Ishikawa (cell line): ENCODE measurements around the gene FKBP2.

Experiments
- CEBPB ChIP-seq: IDR thresholded peaks from 2 replicates; pipeline ENCODE4 v1.6.1; 2012
- CREB1 ChIP-seq: IDR thresholded peaks from 2 replicates; pipeline ENCODE4 v1.6.1; 2012; ENCODE audit warnings: low read depth
- EGR1 ChIP-seq: IDR thresholded peaks from 2 replicates; pipeline ENCODE4 v1.6.1; 2012
- EP300 ChIP-seq: IDR thresholded peaks from 2 replicates; pipeline ENCODE4 v1.6.1; 2012; ENCODE audit warnings: borderline replicate concordance
- FOXM1 ChIP-seq: IDR thresholded peaks from 2 replicates; pipeline ENCODE4 v1.6.1; 2012; ENCODE audit warnings: low read depth, borderline replicate concordance
- MAX ChIP-seq: IDR thresholded peaks from 2 replicates; pipeline ENCODE4 v1.6.1; 2012
- NFIC ChIP-seq: IDR thresholded peaks from 2 replicates; pipeline ENCODE4 v1.6.1; 2012
- RAD21 ChIP-seq: IDR thresholded peaks from 2 replicates; pipeline ENCODE4 v1.6.1; 2012; ENCODE audit warnings: low read depth
- REST ChIP-seq: IDR thresholded peaks from 2 replicates; pipeline ENCODE4 v1.6.1; 2012; ENCODE audit warnings: low read depth, mild to moderate bottlenecking
- TAF1 ChIP-seq: IDR thresholded peaks from 2 replicates; pipeline ENCODE4 v1.6.1; 2012; ENCODE audit warnings: low read depth, mild to moderate bottlenecking
- TCF12 ChIP-seq: IDR thresholded peaks from 2 replicates; pipeline ENCODE4 v1.6.1; 2012; ENCODE audit warnings: low read depth
- TEAD4 ChIP-seq: IDR thresholded peaks from 2 replicates; pipeline ENCODE4 v1.6.1; 2012
- USF1 ChIP-seq: IDR thresholded peaks from 2 replicates; pipeline ENCODE4 v1.6.1; 2012
- YY1 ChIP-seq: IDR thresholded peaks from 2 replicates; pipeline ENCODE4 v1.6.1; 2012; ENCODE audit warnings: low read depth
- ZBTB7A ChIP-seq: IDR thresholded peaks from 2 replicates; pipeline ENCODE4 v1.6.1; 2012; ENCODE audit warnings: low read depth

Gene FKBP2

DNA sequence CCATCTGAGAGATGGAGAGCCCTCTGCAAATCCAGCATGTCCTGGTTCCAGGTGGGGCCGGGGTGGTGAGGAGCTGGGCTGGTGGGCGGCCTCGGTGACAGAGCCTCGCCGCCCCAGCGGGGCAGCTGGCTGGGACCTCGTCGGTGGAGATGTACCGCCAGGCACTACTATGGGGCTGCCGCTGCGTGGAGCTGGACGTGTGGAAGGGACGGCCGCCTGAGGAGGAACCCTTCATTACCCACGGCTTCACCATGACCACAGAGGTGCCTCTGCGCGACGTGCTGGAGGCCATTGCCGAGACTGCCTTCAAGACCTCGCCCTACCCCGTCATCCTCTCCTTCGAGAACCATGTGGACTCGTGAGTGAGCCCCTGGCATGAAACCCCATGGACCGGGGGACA, 17.5 kb downstream of the FKBP2 start:
- TF ChIP-seq NFIC, result no peak
- no peak for TF ChIP-seq EP300
- no peak for TF ChIP-seq REST
- no peak for TF ChIP-seq USF1
- no peak for TF ChIP-seq RAD21
- TF ChIP-seq YY1, result no peak
- TF ChIP-seq EGR1, result no peak
- no peak for TF ChIP-seq ZBTB7A
- no peak for TF ChIP-seq CREB1
- no peak for TF ChIP-seq TEAD4
- TF ChIP-seq MAX, result no peak
- TF ChIP-seq FOXM1, result no peak
- TF ChIP-seq TAF1, result no peak
- TF ChIP-seq CEBPB, result no peak
- no peak for TF ChIP-seq TCF12

DNA sequence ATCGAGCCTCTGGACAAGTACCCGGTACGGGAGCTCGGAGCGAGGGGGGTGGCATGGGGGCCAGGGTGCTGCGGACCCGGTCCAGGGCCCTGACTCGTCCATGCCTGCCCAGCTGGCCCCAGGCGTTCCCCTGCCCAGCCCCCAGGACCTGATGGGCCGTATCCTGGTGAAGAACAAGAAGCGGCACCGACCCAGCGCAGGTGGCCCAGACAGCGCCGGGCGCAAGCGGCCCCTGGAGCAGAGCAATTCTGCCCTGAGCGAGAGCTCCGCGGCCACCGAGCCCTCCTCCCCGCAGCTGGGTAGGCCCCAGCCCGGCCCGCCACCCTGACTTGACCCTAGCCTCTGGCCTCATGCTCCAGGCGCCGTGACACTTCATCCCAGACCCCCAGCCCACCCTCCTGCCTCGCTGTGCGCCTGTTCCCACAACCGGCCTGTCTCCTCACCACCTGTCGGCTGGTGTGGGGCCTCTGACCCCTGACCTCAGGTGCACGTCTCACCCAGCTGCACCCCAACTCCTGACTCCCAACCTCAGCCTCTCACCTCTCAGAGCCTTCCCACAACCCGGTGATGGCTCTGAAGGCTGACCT, 18.1 kb downstream of the FKBP2 start:
- no peak for TF ChIP-seq EP300
- no peak for TF ChIP-seq RAD21

GRCh38 chr11:64259533-64260067, 18.7 kb downstream of the FKBP2 start:
- TF ChIP-seq YY1, result no peak
- no peak for TF ChIP-seq TCF12
- no peak for TF ChIP-seq EP300
- TF ChIP-seq CREB1, result no peak
- TF ChIP-seq RAD21, result no peak
- TF ChIP-seq REST, result no peak
- no peak for TF ChIP-seq CEBPB
- no peak for TF ChIP-seq USF1
- no peak for TF ChIP-seq NFIC
- TF ChIP-seq TEAD4, result no peak
- TF ChIP-seq MAX, result no peak
- no peak for TF ChIP-seq FOXM1
- TF ChIP-seq ZBTB7A, result no peak
- no peak for TF ChIP-seq EGR1
- no peak for TF ChIP-seq TAF1

DNA sequence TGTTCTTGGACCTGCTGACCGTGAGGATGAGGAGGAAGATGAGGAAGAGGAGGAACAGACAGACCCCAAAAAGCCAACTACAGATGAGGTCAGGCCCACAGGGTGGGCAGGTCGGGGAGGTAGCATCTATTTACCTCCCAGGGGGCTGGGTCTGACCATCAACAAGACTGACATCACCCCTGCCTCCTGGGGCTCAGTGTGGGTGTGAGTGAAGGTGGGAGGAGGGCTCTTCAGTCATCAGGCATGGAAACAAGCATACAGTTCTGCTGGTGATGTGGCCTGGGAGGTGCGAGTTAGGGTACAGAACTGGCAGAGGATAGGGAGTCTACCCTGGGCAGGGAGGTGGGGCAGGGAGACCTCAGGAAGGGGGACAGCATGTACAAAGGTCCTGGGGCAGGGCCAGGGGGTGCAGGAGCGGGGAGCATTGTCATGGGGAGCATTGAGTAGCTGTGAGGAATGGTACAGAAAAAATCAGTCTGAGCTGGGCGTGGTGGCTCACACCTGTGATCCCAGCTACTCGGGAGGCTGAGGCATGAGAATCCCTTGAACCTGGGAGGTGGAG, 19.3 kb downstream of the FKBP2 start:
- TF ChIP-seq MAX (no peak), ZBTB7A (no peak), EP300 (no peak), NFIC (no peak), CREB1 (no peak), EGR1 (no peak), FOXM1 (no peak), TAF1 (no peak)

GRCh38 chr11:64261556-64262080, 20.7 kb downstream of the FKBP2 start:
- TF ChIP-seq TCF12 (no peak), NFIC (no peak), FOXM1 (no peak), RAD21 (no peak), ZBTB7A (no peak), REST (no peak), EGR1 (no peak), CEBPB (no peak), MAX (no peak), USF1 (no peak), CREB1 (no peak), TAF1 (no peak), TEAD4 (no peak), EP300 (no peak), YY1 (no peak)
